ENCODE results near the gene GDPGP1. TPM values are rescaled to one million over a fixed set of nuclear protein-coding genes. Genes with fewer than 3 reads are reported as not detected.
A peak's percentile ranks its signal among the peaks of the same experiment; 100 is the strongest.

The GDPGP1 gene
- total and polyA plus RNA-seq, 10 of the 15 experiments (the other 5 are each of a cell fraction or from before 2014, with no cell fraction given), result 0.68 to 8.9 (median 3.0) TPM

DNA sequence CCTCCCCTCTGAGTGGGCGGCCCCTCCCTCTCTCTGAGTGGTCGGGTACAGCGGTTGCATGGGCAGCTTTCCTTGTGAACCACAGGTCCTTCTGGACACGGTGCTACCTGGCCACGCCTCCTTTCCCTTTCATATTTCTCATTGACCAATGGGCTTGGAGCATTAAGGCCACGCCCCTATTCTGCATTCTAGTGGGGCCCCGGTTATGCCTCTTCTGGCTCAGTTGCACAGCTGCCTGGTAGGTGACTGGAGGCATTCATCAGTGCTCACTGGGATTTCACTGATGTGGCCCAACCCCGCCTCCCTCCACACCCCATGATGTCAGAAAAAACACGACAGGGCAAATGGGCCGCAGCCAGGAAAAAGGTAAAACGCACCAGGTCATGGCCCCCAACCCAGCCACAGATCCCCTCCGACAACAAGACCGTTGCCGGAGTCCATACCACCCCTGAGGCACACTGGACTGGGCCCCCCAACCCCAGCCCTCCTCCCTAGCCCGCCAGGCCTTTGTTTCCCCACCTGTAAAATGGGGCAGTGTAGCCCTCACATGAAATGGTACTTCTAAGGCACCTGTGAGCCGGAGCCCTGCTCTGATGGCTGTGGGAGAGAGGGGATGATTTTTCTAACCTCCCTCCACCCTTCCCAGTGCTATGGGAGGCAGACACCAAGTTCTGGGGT lies 57.8 kb downstream of the GDPGP1 start:
- WGBS (ENCODE audit: insufficient coverage, insufficient replicate concordance, low lambda C conversion rate, missing lambda C conversion rate), result 62% methylated on average over 16 of the region's 16 CpGs
- ATAC-seq (peak; percentile 69), DNase-seq (ENCODE audit: low read depth, low spot score) (no peak), FAIRE-seq (no peak)
- Histone ChIP-seq H3K4me3 (no peak overlapping the region), H4K20me1 (ENCODE audit: control insufficient read depth, insufficient read depth) (no peaks in the 10 kb centered on the region), H3K27ac (ENCODE audit: control insufficient read depth, insufficient read depth) (no peak overlapping the region), H2AFZ (ENCODE audit: control insufficient read depth, low read depth, low read length) (no peak overlapping the region; the same call in 1 of the 2 replicates), H3K27me3 (replicated peaks in 1 of 2; ENCODE audit: control insufficient read depth in 2 of 2, insufficient read depth in 2 of 2, low read length in 1 of 2) (no peaks in the 10 kb centered on the region), H3K79me2 (ENCODE audit: control insufficient read depth, insufficient read depth, low read length) (no peaks in the 10 kb centered on the region), H3K36me3 (ENCODE audit: control insufficient read depth in 2 of 2, insufficient read depth in 2 of 2, low read length in 1 of 2) (no peaks in the 10 kb centered on the region), H3K9ac (ENCODE audit: control insufficient read depth, insufficient read depth, low read length) (no peak overlapping the region), H3K9me3 (replicated peaks; ENCODE audit: control insufficient read depth, insufficient read depth, low read length) (no peaks in the 10 kb centered on the region), H3K4me1 (ENCODE audit: control insufficient read depth, insufficient read depth, low read length) (no peaks in the 10 kb centered on the region), H3K4me2 (ENCODE audit: control insufficient read depth, insufficient read depth) (no peak overlapping the region)
- ChIA-PET CTCF (interaction anchor here (0.8 to 7.5 kb wide), 13 partner anchors 9 to 981 kb away, joined by 3 to 99 read pairs (median 6); no protein-coding TSS in a partner anchor), SMC1A (ENCODE audit: uncharacterized antibody, unreplicated experiment) (interaction anchor here (0.5 to 2.6 kb wide), 6 partner anchors 14 to 356 kb away, joined by 3 to 8 read pairs (median 5); no protein-coding TSS in a partner anchor), RAD21 (ENCODE audit: unreplicated experiment) (interaction anchor here (0.6 to 2.2 kb wide), 6 partner anchors 9 to 261 kb away, joined by 3 to 18 read pairs (median 5); partner anchors contain the start of genes CIB1 and GDPGP1), POLR2A (interaction anchor here (1.0 kb wide), 1 partner anchor 61 kb away, joined by 3 read pairs; no protein-coding TSS in a partner anchor)
- TF ChIP-seq ZNF274 (IDR thresholded peaks at IDR 0.05; ENCODE audit: insufficient read depth, insufficient read length), result no peak
- TF ChIP-seq, protein P1, sequence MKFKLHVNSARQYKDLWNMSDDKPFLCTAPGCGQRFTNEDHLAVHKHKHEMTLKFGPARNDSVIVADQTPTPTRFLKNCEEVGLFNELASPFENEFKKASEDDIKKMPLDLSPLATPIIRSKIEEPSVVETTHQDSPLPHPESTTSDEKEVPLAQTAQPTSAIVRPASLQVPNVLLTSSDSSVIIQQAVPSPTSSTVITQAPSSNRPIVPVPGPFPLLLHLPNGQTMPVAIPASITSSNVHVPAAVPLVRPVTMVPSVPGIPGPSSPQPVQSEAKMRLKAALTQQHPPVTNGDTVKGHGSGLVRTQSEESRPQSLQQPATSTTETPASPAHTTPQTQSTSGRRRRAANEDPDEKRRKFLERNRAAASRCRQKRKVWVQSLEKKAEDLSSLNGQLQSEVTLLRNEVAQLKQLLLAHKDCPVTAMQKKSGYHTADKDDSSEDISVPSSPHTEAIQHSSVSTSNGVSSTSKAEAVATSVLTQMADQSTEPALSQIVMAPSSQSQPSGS (IDR thresholded peaks at IDR 0.05; ENCODE audit: low read length), result no peak
- no peak for TF ChIP-seq ESRRA (IDR thresholded peaks at IDR 0.05; ENCODE audit: low read length)
- no peak for TF ChIP-seq SUZ12 (IDR thresholded peaks at IDR 0.05; ENCODE audit: unreplicated experiment)
- no peak for TF ChIP-seq PML (IDR thresholded peaks at IDR 0.05; ENCODE audit: low read length)
- TF ChIP-seq CBX3 (IDR thresholded peaks at IDR 0.05; ENCODE audit: borderline replicate concordance, low read depth), result no peak
- TF ChIP-seq EED (IDR thresholded peaks at IDR 0.05; ENCODE audit: low read depth), result no peak
- TF ChIP-seq E4F1 (IDR thresholded peaks at IDR 0.05; ENCODE audit: borderline replicate concordance, partially characterized antibody), result no peak
- no peak for TF ChIP-seq MEF2A (IDR thresholded peaks at IDR 0.05; ENCODE audit: insufficient read depth, low read depth, low read length)
- TF ChIP-seq FOXM1 (IDR thresholded peaks at IDR 0.05; ENCODE audit: low read depth, low read length), result no peak
- TF ChIP-seq NR2F1 (conservative IDR thresholded peaks at IDR 0.05), result no peak
- TF ChIP-seq JUNB (IDR thresholded peaks at IDR 0.05), result no peak
- TF ChIP-seq, protein P2, sequence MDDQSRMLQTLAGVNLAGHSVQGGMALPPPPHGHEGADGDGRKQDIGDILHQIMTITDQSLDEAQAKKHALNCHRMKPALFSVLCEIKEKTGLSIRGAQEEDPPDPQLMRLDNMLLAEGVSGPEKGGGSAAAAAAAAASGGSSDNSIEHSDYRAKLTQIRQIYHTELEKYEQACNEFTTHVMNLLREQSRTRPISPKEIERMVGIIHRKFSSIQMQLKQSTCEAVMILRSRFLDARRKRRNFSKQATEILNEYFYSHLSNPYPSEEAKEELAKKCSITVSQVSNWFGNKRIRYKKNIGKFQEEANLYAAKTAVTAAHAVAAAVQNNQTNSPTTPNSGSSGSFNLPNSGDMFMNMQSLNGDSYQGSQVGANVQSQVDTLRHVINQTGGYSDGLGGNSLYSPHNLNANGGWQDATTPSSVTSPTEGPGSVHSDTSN (IDR thresholded peaks at IDR 0.05; ENCODE audit: insufficient replicate concordance, low read depth, low read length), result no peak
- no peak for TF ChIP-seq TAF1 (IDR thresholded peaks at IDR 0.05; ENCODE audit: borderline replicate concordance, low read depth, low read length)
- TF ChIP-seq SREBF2 (IDR thresholded peaks at IDR 0.05; ENCODE audit: low read length), result no peak
- TF ChIP-seq POLR2A (IDR thresholded peaks at IDR 0.05; ENCODE audit: low read depth, low read length), result no peak
- TF ChIP-seq SMAD1 (IDR thresholded peaks at IDR 0.05; ENCODE audit: low read depth, partially characterized antibody), result no peak
- TF ChIP-seq TARDBP (IDR thresholded peaks at IDR 0.05; ENCODE audit: borderline replicate concordance), result no peak
- no TSS peak for BruUV-seq (replicated peaks)
- intact Hi-C loops (cut with micrococcal nuclease; ENCODE audit: unreplicated experiment) (no loop called here), in situ Hi-C loops (cut with MboI) (no loop called here)
